Fibroblast of pulmonary artery (primary cell): Measurements from ENCODE around the gene AP1M1.

Experiments
- DNase-seq: peaks from one replicate; pipeline ENCODE4 v3.0.0-alpha.2; 2010; ENCODE audit warnings: low read depth
- H3K4me3 ChIP-seq: replicated peaks from 2 replicates; pipeline ENCODE4 v1.5.1; 2011; ENCODE audit warnings: low read depth, mild to moderate bottlenecking, control low read depth, low read length, moderate library complexity
- TF ChIP-seq, protein P1 (sequence below): IDR thresholded peaks from 2 replicates; pipeline ENCODE4 v1.5.1; 2011; ENCODE audit warnings: mild to moderate bottlenecking, control low read depth, low read length, inconsistent platforms; ENCODE audit errors: missing control alignments

The AP1M1 gene

GRCh38 chr19:16225279-16226183 lies 27.8 kb downstream of the AP1M1 start:
- DNase-seq: no peak
- TF ChIP-seq, protein P1, sequence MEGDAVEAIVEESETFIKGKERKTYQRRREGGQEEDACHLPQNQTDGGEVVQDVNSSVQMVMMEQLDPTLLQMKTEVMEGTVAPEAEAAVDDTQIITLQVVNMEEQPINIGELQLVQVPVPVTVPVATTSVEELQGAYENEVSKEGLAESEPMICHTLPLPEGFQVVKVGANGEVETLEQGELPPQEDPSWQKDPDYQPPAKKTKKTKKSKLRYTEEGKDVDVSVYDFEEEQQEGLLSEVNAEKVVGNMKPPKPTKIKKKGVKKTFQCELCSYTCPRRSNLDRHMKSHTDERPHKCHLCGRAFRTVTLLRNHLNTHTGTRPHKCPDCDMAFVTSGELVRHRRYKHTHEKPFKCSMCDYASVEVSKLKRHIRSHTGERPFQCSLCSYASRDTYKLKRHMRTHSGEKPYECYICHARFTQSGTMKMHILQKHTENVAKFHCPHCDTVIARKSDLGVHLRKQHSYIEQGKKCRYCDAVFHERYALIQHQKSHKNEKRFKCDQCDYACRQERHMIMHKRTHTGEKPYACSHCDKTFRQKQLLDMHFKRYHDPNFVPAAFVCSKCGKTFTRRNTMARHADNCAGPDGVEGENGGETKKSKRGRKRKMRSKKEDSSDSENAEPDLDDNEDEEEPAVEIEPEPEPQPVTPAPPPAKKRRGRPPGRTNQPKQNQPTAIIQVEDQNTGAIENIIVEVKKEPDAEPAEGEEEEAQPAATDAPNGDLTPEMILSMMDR: no peak
- H3K4me3 ChIP-seq: no peak overlapping the region

DNA sequence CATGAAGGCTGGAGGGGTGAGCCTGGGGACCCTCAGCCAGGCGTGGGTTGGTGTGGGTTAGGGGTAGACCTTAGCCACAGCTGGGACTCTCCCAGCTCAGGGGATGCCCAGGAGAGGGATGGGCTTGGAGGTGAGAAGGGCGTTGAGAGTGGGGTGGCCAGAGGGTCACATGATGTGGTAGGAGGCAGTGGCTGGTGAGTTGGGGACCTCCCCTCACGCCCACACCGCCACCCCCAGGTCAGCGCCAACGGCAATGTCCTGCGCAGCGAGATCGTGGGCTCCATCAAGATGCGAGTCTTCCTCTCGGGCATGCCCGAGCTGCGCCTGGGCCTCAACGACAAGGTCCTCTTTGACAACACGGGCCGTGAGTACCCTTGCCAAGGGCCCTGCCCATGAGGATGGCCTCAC lies 28.5 kb downstream of the AP1M1 start:
- TF ChIP-seq, protein P1: no peak
- no peak for DNase-seq
- no peak overlapping the region for H3K4me3 ChIP-seq

- no peak for DNase-seq
- no peak overlapping the region for H3K4me3 ChIP-seq
- TF ChIP-seq, protein P1: no peak
These were observed 29.4 kb downstream of the AP1M1 start for GRCh38 chr19:16226878-16227836.

- no peak for DNase-seq
These were observed 30.3 kb downstream of the AP1M1 start for GRCh38 chr19:16227837-16228636.

GRCh38 chr19:16228637-16229321 lies 31.1 kb downstream of the AP1M1 start:
- TF ChIP-seq, protein P1: no peak
- H3K4me3 ChIP-seq: no peak overlapping the region
- no peak for DNase-seq

More at GRCh38 chr19:16227837-16228636, 30.3 kb downstream of the AP1M1 start:
- TF ChIP-seq, protein P1: no peak
- no peak overlapping the region for H3K4me3 ChIP-seq

DNA sequence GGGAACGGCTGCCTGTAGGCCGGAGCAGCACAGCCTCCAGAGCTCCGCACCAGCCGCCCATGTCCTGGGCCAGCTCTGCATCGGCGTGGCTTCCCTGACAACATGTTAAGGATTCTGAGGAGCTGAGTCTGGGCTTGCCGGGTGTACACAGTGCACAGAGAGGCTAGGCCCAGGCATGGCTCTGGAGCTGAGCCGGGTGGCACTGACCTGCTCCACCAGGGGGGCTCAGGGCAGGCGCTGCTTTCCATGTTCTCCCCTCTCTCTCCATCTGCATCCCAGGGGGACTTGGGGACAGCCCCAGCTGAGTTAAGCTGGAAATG lies 31.6 kb downstream of the AP1M1 start:
- TF ChIP-seq, protein P1: no peak
- H3K4me3 ChIP-seq: no peak overlapping the region

More for the DNA sequence above, 31.6 kb downstream of the AP1M1 start:
- no peak for DNase-seq
